GM12878 (cell line): ENCODE results near the gene TBL3. TPM values are rescaled to one million over a fixed set of nuclear protein-coding genes. Genes with fewer than 3 reads are reported as not detected.

Source experiments
- CEBPB ChIP-seq, 2 experiments: fragments of 150-350 bp in 1 of 2; IDR thresholded peaks; 2 replicates each; pipeline ENCODE4 v1.6.1; 2012 to 2014; ENCODE audit warnings: low read depth in 2 of 2, low read length in 2 of 2, borderline replicate concordance in 1 of 2, inconsistent platforms in 1 of 2
- EED ChIP-seq: sonication (generic); IDR thresholded peaks from 2 replicates; pipeline ENCODE4 v1.6.1; 2016; ENCODE audit warnings: antibody characterized with exemption, low read depth
- EGR1 ChIP-seq, 2 experiments: IDR thresholded peaks; 1 replicate in 1 of 2; 2 replicates in 1 of 2; pipeline ENCODE4 v1.6.1; 2011 to 2012; ENCODE audit warnings: low read depth in 2 of 2, low read length in 2 of 2, borderline replicate concordance in 1 of 2, mild to moderate bottlenecking in 1 of 2, moderate library complexity in 1 of 2
- HDGF ChIP-seq: fragments of 450-650 bp; IDR thresholded peaks from 2 replicates; pipeline ENCODE4 v1.6.1; 2016; ENCODE audit warnings: antibody characterized with exemption
- NFYB ChIP-seq: IDR thresholded peaks from 2 replicates; pipeline ENCODE4 v1.6.1; 2011; ENCODE audit warnings: low read depth, mild to moderate bottlenecking, low read length, improper control_type of control experiment, moderate library complexity; ENCODE audit not compliant: insufficient read depth
- PAX5 ChIP-seq: IDR thresholded peaks from 2 replicates; pipeline ENCODE4 v1.6.1; 2011; ENCODE audit warnings: low read depth, low read length, borderline replicate concordance
- RAD21 ChIP-seq: IDR thresholded peaks from 2 replicates; pipeline ENCODE4 v1.6.1; 2011; ENCODE audit warnings: mild to moderate bottlenecking, low read depth, low read length, moderate library complexity; ENCODE audit not compliant: insufficient read depth
- SMC3 ChIP-seq: IDR thresholded peaks from 2 replicates; pipeline ENCODE4 v1.6.1; 2011; ENCODE audit warnings: low read length, improper control_type of control experiment, borderline replicate concordance
- SP1 ChIP-seq: IDR thresholded peaks from one replicate; pipeline ENCODE4 v1.6.1; 2011; ENCODE audit warnings: low read depth, low read length
- SUZ12 ChIP-seq: fragments of 200-600 bp; sonication (generic); IDR thresholded peaks from one replicate; pipeline ENCODE4 v1.6.1; 2018; ENCODE audit warnings: antibody characterized with exemption, mild to moderate bottlenecking; ENCODE audit not compliant: unreplicated experiment
- TCF3 ChIP-seq: IDR thresholded peaks from 2 replicates; pipeline ENCODE4 v1.6.1; 2012; ENCODE audit warnings: low read depth, mild to moderate bottlenecking, low read length, borderline replicate concordance; ENCODE audit not compliant: insufficient read depth
- ZZZ3 ChIP-seq: IDR thresholded peaks from 2 replicates; pipeline ENCODE4 v1.6.1; 2011; ENCODE audit warnings: low read depth; ENCODE audit not compliant: control insufficient read depth, insufficient read length
- polyA plus RNA-seq, 11 experiments: library from polyadenylated mRNA; depleted of rRNA in 4 of 11; unstranded in 6 of 11; stranded (reverse) in 5 of 11; fragments of >200 nt; fragmentation: Nextera tagmentation in 4 of 11; fragmentation: Illumina TruSeq in 1 of 11; extraction: Ambion mirVana in 4 of 11; extraction: Trizol in 1 of 11; gene quantifications; 1 replicate in 1 of 11; 2 replicates in 10 of 11; pipeline versions ENCODE4 v1.2.1 to v1.2.3, GENCODE V29; 2011 to 2016; ENCODE audit warnings: inconsistent platforms in 2 of 11, missing spikeins in 2 of 11, low read depth in 1 of 11
- total RNA-seq, 4 experiments: library from RNA; depleted of rRNA in 3 of 4; stranded (reverse); fragments of >200 nt in 3 of 4; fragmentation: Illumina TruSeq in 1 of 4; extraction: Trizol in 1 of 4; gene quantifications; 2 replicates each; pipeline versions ENCODE4 v1.2.1 to v1.2.3, GENCODE V29; 2013 to 2021
- TF ChIP-seq, protein P1 (sequence below): fragments of 450-650 bp; IDR thresholded peaks from 2 replicates; pipeline ENCODE4 v1.6.1; 2017; ENCODE audit warnings: mild to moderate bottlenecking, moderate library complexity
- TF ChIP-seq, protein P2 (sequence below): fragments of 450-650 bp; IDR thresholded peaks from 2 replicates; pipeline ENCODE4 v1.6.1; 2017; ENCODE audit warnings: mild to moderate bottlenecking
- TF ChIP-seq, protein P3 (sequence below): IDR thresholded peaks from 2 replicates; pipeline ENCODE4 v1.6.1; 2012; ENCODE audit warnings: mild to moderate bottlenecking, low read depth, low read length
- TF ChIP-seq, protein P4 (sequence below): IDR thresholded peaks from 2 replicates; pipeline ENCODE4 v1.6.1; 2012; ENCODE audit warnings: low read depth, low read length, improper control_type of control experiment

Gene TBL3
- total and polyA plus RNA-seq, 10 of the 15 experiments (the other 5 are each of a cell fraction or from before 2014, with no cell fraction given), result 1.2 to 101 (median 34.2) TPM

DNA sequence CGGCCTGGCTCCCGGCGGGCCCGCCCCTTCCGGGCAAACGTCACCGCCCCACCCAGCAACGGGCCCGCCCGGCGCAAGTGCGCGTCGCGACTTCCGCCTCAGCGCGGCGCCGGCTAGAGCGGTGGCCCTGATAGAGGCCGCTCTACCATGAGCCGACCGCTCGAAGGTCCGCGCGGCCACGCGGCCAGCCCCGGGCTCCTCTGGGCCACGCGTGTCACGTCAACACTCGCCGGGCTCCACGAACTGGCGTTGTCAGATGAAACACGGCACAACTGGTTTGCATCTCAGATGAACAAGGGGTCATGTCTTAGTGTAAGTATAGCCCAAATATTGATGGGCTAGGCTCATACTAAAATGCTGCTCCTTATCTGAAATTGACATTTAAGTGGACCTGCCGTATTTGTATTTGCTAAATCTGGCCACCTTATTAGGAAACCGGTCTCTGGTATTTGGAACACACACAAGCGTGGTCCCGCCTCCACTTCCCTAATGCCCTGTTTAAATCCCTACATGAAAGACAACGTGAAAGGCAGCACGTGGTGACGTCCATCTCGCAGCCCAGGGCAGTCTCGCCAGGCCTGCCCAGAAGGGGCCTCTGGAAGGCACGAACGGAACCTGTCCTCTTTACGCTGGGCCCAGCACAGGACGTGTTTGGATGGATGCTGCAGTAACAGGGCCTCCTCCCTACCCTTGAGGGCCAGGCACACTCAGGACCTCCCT lies 38.1 kb downstream of the TBL3 start, which contains the start of gene ZNF598 (continued):
- TF ChIP-seq, protein P1, sequence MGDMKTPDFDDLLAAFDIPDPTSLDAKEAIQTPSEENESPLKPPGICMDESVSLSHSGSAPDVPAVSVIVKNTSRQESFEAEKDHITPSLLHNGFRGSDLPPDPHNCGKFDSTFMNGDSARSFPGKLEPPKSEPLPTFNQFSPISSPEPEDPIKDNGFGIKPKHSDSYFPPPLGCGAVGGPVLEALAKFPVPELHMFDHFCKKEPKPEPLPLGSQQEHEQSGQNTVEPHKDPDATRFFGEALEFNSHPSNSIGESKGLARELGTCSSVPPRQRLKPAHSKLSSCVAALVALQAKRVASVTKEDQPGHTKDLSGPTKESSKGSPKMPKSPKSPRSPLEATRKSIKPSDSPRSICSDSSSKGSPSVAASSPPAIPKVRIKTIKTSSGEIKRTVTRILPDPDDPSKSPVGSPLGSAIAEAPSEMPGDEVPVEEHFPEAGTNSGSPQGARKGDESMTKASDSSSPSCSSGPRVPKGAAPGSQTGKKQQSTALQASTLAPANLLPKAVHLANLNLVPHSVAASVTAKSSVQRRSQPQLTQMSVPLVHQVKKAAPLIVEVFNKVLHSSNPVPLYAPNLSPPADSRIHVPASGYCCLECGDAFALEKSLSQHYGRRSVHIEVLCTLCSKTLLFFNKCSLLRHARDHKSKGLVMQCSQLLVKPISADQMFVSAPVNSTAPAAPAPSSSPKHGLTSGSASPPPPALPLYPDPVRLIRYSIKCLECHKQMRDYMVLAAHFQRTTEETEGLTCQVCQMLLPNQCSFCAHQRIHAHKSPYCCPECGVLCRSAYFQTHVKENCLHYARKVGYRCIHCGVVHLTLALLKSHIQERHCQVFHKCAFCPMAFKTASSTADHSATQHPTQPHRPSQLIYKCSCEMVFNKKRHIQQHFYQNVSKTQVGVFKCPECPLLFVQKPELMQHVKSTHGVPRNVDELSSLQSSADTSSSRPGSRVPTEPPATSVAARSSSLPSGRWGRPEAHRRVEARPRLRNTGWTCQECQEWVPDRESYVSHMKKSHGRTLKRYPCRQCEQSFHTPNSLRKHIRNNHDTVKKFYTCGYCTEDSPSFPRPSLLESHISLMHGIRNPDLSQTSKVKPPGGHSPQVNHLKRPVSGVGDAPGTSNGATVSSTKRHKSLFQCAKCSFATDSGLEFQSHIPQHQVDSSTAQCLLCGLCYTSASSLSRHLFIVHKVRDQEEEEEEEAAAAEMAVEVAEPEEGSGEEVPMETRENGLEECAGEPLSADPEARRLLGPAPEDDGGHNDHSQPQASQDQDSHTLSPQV, result no peak
- TF ChIP-seq PAX5 (no peak), EED (no peak), NFYB (no peak), SUZ12 (no peak), HDGF (0 out of 2 replicates have a peak, but pooled peaks have one; percentile 27), SMC3 (no peak), EGR1 (IDR thresholded peaks at IDR 0.05; ENCODE audit: borderline replicate concordance in 1 of 2, low read depth in 2 of 2, low read length in 2 of 2) (peak in 1 of 2 experiments; percentile 70; a peak in 1 of 3 replicates), TCF3 (0 out of 2 replicates have a peak, but pooled peaks have one; percentile 61), SP1 (no peak), RAD21 (no peak), CEBPB (IDR thresholded peaks at IDR 0.05; ENCODE audit: borderline replicate concordance in 1 of 2, low read depth in 2 of 2, low read length in 2 of 2) (no peak), ZZZ3 (no peak)
- TF ChIP-seq, protein P2, sequence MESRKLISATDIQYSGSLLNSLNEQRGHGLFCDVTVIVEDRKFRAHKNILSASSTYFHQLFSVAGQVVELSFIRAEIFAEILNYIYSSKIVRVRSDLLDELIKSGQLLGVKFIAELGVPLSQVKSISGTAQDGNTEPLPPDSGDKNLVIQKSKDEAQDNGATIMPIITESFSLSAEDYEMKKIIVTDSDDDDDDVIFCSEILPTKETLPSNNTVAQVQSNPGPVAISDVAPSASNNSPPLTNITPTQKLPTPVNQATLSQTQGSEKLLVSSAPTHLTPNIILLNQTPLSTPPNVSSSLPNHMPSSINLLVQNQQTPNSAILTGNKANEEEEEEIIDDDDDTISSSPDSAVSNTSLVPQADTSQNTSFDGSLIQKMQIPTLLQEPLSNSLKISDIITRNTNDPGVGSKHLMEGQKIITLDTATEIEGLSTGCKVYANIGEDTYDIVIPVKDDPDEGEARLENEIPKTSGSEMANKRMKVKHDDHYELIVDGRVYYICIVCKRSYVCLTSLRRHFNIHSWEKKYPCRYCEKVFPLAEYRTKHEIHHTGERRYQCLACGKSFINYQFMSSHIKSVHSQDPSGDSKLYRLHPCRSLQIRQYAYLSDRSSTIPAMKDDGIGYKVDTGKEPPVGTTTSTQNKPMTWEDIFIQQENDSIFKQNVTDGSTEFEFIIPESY, result no peak
- TF ChIP-seq, protein P3, sequence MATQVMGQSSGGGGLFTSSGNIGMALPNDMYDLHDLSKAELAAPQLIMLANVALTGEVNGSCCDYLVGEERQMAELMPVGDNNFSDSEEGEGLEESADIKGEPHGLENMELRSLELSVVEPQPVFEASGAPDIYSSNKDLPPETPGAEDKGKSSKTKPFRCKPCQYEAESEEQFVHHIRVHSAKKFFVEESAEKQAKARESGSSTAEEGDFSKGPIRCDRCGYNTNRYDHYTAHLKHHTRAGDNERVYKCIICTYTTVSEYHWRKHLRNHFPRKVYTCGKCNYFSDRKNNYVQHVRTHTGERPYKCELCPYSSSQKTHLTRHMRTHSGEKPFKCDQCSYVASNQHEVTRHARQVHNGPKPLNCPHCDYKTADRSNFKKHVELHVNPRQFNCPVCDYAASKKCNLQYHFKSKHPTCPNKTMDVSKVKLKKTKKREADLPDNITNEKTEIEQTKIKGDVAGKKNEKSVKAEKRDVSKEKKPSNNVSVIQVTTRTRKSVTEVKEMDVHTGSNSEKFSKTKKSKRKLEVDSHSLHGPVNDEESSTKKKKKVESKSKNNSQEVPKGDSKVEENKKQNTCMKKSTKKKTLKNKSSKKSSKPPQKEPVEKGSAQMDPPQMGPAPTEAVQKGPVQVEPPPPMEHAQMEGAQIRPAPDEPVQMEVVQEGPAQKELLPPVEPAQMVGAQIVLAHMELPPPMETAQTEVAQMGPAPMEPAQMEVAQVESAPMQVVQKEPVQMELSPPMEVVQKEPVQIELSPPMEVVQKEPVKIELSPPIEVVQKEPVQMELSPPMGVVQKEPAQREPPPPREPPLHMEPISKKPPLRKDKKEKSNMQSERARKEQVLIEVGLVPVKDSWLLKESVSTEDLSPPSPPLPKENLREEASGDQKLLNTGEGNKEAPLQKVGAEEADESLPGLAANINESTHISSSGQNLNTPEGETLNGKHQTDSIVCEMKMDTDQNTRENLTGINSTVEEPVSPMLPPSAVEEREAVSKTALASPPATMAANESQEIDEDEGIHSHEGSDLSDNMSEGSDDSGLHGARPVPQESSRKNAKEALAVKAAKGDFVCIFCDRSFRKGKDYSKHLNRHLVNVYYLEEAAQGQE, result no peak
- TF ChIP-seq, protein P4, sequence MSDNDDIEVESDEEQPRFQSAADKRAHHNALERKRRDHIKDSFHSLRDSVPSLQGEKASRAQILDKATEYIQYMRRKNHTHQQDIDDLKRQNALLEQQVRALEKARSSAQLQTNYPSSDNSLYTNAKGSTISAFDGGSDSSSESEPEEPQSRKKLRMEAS, result peak; percentile 48
